ENCODE measurements around the gene PODXL.

DNA sequence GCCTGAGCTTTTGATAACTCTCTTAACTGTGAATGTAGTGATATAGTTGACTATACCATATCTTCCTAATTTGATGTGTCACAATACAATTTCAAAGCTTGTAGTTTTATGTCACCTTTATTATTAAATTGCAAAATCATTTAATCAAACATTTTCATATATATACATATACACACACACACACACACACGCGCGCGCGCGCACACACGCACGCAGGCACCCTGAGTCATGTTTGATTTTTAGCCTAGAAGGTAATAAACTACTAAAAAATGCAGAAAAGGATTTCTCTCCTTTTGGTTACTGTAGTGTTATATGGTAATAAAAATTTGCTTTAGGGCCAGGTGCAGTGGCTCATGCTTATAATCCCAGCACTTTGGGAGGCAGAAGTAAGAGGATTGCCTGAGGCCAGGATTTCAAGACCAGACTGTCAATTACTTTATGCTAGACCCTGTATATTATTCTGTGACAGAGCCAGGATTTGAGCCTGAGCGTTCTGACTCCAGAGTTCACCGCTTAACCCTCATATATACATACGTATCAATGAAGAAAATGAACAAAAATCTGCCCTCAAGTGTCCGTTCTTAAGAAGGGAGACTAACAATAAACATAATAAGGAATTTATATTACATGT, 89.6 kb downstream of the PODXL start:
- TF ChIP-seq CTCF (IDR thresholded peaks at IDR 0.05) (no peak), EZH2 (IDR thresholded peaks at IDR 0.05) (no peak)

Data from neural progenitor cell (in vitro differentiated cells).